WI38 (cell line): ENCODE data around the gene OR2A5.

Experiments used
- H3K4me3 ChIP-seq: 2 replicates; pipeline ENCODE4 v1.5.1; 2011; ENCODE audit warnings: low read depth, mild to moderate bottlenecking, control low read depth, low read length
- CTCF ChIP-seq: IDR thresholded peaks from 2 replicates; pipeline ENCODE4 v1.5.1; 2012; ENCODE audit warnings: low read depth, mild to moderate bottlenecking, control low read depth, low read length

The OR2A5 gene

DNA sequence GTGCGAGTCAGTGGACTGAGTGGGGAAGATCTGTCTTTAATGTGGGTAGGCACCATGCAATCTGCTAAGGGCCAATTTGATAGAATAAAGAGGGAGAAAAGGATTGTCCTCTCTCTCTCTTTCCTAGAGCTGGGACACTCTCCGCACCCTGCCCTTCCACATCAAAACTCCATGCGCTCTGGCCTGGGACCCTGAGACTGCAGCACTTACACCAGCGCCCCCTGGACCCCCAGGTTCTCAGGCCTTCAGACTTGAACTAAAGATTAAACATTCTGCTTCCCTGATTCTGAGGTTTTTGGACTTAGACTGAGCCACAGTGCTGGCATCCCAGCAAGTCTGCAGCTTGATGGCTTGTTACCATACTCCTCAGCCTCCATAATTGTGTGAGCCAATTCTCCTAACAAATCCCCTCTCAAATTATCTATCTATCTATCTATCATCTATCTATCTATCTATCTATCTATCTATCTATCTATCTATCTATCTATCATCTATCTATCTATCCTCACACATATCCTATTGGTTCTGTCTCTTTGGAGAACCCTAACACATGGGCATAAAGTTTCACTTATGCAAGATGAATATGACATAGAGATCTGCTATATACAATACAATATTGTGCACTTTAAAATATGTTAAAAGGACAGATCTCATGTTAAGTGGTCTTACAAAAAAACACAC is 22.4 kb upstream of the OR2A5 start:
- TF ChIP-seq CTCF: no peak
- H3K4me3 ChIP-seq: no peak overlapping the region

DNA sequence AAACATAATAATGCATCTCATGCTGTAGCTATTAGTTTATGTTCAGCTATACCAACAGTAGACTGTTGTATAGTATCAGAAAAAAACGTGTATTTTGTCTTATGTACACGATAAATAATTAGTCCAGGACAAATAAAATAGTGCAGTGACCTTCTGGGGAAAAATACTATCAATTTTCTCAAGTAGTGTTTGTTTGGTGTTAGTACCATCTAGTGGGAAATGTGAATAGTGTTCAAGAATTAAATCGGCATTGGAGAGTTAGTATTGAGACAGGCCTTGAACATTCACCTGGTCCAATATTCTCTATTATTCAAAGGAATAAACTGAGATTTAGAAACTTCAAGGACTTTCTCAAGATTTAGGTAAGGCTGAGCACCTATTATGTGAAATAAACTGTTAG is 21.7 kb upstream of the OR2A5 start:
- no peak for TF ChIP-seq CTCF
- no peak overlapping the region for H3K4me3 ChIP-seq

DNA sequence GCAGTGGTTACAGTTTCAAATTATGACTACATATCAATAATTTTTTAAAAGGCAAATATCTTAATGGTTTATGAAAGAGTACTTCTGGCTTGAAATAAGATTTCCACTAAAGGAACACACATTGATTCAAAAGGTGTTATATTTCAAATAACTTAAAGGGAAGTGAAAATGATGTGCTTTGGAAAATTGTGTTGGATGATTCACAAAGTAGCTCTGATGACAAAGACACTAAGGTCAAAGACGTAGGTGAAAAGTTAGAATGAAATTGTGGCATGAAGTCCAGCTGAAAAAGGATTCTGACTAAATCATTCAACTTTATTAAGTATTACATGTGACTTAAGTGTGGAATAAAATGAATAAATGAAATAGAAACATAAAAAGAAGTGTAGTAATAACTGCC is 20.8 kb upstream of the OR2A5 start:
- no peak for TF ChIP-seq CTCF
- H3K4me3 ChIP-seq: no peak overlapping the region

GRCh38 chr7:144028547-144028946 is 20.2 kb upstream of the OR2A5 start:
- no peak for TF ChIP-seq CTCF
- H3K4me3 ChIP-seq: no peak overlapping the region

- no peak for TF ChIP-seq CTCF
- no peak overlapping the region for H3K4me3 ChIP-seq
These were observed 16.2 kb upstream of the OR2A5 start for GRCh38 chr7:144032516-144032915.

DNA sequence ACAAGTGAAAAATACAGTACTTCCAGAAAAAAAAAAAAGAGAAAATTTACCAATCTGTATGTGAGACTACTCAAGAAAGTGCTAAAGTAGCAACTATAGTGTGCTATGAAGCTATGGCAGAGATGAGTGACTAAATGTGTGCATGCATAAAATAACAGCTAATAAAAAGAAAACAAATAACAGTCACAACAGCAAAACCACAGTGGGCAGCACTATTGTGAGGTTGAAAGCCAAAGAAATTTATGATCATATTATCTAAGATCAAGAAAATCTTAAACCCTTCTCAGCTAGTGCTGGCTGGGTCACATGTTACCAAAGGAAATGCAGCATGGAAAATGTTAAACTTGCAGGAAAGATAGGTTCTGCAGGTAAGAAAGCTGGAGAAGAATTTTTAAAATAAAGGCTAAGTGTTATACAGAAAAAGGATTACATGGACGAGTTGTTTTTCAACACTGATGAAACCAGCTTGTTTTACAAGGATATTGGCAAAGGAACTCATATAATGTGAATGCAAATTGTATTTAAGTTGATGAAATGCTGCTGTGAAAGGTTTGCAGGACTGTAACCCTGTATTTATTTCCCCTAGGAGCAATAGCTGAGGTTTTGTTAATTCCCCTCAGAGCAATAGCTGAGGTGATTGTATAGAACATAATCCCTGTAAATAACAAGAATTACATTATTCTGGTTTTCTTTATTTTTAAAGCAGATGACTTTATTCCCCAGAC is 15.6 kb upstream of the OR2A5 start:
- no peak for TF ChIP-seq CTCF
- no peak overlapping the region for H3K4me3 ChIP-seq

- H3K4me3 ChIP-seq: no peak overlapping the region
- no peak for TF ChIP-seq CTCF
These were observed 13.4 kb upstream of the OR2A5 start for GRCh38 chr7:144035385-144035784.
